Fibroblast of pulmonary artery (primary cell): ENCODE results near the gene TCF7L1.
"Not testable (repeated sequence)": the region's sequence is repeated elsewhere in the genome, so short reads cannot be mapped to it uniquely, and the experiment has no call there.

Experiments
- DNase-seq: peaks from one replicate; pipeline ENCODE4 v3.0.0-alpha.2; 2010; ENCODE audit warnings: low read depth
- H3K4me3 ChIP-seq: replicated peaks from 2 replicates; pipeline ENCODE4 v1.5.1; 2011; ENCODE audit warnings: low read depth, mild to moderate bottlenecking, control low read depth, low read length, moderate library complexity
- CTCF ChIP-seq: IDR thresholded peaks from 2 replicates; pipeline ENCODE4 v1.5.1; 2011; ENCODE audit warnings: mild to moderate bottlenecking, control low read depth, low read length, inconsistent platforms; ENCODE audit errors: missing control alignments

Gene TCF7L1

DNA sequence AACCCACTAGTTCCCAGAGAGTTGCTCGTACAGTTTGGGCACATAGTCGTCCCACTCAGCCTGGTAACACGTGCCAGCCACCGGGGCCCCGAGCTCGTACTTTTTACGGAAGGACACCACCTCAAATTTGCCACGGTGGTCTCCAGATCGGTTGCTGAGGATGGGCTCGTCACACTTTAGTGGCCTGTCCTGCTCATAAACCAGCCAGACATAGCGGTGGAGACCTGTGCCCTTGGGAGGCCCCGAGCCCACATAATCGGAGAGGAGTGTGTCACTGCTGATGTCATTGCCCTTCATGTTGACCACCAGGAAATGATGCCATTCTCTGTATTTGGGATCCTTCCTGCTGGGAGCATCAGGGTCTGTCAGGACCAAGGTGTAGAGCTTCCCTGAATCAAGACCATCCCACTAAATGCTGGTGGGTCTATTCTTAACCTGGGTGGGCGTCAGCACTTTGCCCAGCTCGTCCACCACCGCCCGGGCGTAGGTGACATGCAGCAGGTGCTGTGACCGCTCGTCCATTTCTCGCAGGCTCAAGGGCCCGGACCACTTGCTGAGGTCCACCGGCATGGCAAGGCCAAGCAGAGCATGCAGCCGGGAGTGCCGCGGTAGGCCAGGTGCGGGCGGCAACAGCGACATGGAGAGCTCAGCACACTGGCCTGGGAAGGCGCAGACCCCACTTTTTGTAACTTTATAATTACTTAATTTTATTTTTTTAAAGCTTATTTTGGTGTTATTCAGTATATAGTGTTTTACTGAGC lies 208.3 kb downstream of the TCF7L1 start:
- no peak overlapping the region for H3K4me3 ChIP-seq
- no peak for TF ChIP-seq CTCF
- DNase-seq: no peak

DNA sequence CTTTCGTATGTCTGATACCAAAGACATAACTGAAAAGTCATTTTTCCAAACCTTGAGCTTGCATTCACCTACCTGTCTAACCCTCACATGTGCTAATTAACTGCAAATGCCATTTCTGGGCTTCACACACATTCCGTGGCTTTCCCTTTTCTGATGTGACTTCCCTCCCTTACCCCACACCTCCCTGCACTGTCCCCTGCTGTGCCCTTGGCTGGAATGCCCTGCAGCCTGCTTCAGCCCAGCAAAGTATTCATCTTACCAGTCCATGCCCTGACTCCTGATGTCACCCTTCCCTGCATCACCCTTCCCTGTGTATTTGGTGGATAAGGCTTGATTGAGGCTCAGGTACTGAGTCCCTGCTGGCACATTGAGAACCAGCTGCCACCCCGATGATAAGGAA lies 209.0 kb downstream of the TCF7L1 start:
- DNase-seq: no peak
- TF ChIP-seq CTCF: no peak
- H3K4me3 ChIP-seq: no peak overlapping the region

DNA sequence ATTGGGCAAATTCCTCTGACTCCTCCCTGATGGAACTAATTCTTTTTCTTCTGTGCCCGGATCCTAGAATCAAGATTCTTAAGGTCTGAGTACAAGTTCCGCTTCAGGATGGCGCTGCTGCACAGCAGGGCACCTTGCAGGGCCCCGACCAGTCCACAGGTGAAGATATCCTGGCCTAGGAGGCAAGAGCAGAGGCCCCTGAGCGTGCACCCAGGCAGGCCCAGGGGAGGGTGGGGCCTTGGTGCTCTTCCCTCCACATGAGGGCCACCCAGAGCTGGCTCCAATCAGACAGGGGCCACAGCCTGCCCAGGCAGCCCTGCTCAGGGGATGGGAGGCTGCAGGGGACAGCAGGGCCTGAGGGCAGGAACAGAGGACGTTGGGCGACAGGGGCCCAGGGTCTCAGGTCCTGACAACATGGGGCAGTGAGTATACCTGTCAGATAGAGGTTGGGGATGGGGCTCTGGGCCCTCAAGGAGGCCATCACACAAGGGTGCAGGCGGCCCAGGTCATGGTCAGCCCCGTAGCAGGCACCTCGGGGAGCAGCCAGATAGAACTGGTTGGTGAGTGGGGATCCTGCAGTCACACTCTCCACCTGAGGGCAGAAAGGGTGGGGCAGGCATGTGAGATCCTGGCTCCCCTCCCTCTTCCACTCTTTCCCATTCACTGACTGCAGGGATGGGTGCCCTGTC lies 210.2 kb downstream of the TCF7L1 start:
- DNase-seq, H3K4me3 ChIP-seq: not testable (repeated sequence)

GRCh38 chr2:85344356-85344954 lies 211.3 kb downstream of the TCF7L1 start:
- DNase-seq: no peak
- TF ChIP-seq CTCF: no peak

GRCh38 chr2:85347599-85347998 lies 214.4 kb downstream of the TCF7L1 start:
- no peak overlapping the region for H3K4me3 ChIP-seq
- TF ChIP-seq CTCF: no peak
- no peak for DNase-seq

More at GRCh38 chr2:85344356-85344954, 211.3 kb downstream of the TCF7L1 start:
- H3K4me3 ChIP-seq: no peak overlapping the region

DNA sequence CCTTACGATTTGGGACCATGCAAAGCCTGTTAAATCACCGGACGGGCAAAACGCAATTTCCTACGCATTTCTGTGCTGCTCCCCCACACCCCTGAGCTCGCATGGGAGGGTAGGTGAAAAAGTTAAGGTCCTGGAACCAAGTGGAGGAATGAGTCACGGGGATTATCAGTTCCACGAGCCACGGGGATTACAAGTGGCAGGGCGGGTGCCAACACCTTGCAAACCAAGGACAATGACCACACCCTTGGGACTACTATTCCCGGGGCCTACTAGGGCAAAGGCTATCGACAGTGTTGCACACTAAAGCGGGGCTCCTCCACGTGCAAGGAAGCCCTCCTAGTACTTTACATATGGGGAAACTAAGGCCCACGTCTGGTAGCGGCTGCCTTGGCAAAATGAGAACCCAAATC lies 220.7 kb downstream of the TCF7L1 start:
- H3K4me3 ChIP-seq: peak overlapping the region; percentile 97
- no peak for TF ChIP-seq CTCF
- peak; percentile 27 for DNase-seq

GRCh38 chr2:85354286-85355072 lies 221.3 kb downstream of the TCF7L1 start, which contains the start of the genes ELMOD3 and RETSAT:
Gene ELMOD3, plus strand, starts transcription at chr2:85354769. Its CDS starts 2,430 bp downstream, at chr2:85357199.
Gene RETSAT, minus strand, starts transcription at chr2:85354528. Its CDS starts 21 bp downstream, at chr2:85354507.
- TF ChIP-seq CTCF: no peak
- H3K4me3 ChIP-seq: peak within 1 kb of the TSS; percentile 97
- DNase-seq: peak; percentile 100
